ENCODE measurements around the gene SLC7A1. TPM values are rescaled to one million over a fixed set of nuclear protein-coding genes. Genes with fewer than 3 reads are reported as not detected.

SLC7A1 gene
- total RNA-seq, 1 experiment from 2014 or later: 84.5 TPM

DNA sequence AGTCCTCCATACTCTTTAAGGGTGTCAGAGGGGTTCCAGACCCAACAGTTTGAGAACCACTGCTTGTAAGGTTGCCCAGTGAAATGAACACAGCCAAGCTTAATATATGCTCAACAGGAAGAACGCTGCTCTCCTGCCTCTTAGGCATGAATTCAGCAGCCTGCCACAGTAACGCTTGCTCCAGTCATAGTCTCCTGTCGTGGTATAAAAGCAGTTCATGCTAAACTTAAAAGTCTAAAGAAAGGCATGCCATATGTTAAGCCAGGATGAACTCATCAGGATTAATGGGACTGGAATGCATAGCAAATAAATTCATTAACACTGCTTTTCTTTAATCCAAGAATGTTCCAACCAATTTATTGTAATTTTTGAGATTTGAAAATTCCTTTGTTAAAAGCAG, 38.7 kb downstream of the SLC7A1 start:
- TF ChIP-seq GRHL2 (CRISPR knock-in tag; IDR thresholded peaks at IDR 0.05; ENCODE audit: insufficient replicate concordance, severe bottlenecking): no peak
- TF ChIP-seq, protein P1, sequence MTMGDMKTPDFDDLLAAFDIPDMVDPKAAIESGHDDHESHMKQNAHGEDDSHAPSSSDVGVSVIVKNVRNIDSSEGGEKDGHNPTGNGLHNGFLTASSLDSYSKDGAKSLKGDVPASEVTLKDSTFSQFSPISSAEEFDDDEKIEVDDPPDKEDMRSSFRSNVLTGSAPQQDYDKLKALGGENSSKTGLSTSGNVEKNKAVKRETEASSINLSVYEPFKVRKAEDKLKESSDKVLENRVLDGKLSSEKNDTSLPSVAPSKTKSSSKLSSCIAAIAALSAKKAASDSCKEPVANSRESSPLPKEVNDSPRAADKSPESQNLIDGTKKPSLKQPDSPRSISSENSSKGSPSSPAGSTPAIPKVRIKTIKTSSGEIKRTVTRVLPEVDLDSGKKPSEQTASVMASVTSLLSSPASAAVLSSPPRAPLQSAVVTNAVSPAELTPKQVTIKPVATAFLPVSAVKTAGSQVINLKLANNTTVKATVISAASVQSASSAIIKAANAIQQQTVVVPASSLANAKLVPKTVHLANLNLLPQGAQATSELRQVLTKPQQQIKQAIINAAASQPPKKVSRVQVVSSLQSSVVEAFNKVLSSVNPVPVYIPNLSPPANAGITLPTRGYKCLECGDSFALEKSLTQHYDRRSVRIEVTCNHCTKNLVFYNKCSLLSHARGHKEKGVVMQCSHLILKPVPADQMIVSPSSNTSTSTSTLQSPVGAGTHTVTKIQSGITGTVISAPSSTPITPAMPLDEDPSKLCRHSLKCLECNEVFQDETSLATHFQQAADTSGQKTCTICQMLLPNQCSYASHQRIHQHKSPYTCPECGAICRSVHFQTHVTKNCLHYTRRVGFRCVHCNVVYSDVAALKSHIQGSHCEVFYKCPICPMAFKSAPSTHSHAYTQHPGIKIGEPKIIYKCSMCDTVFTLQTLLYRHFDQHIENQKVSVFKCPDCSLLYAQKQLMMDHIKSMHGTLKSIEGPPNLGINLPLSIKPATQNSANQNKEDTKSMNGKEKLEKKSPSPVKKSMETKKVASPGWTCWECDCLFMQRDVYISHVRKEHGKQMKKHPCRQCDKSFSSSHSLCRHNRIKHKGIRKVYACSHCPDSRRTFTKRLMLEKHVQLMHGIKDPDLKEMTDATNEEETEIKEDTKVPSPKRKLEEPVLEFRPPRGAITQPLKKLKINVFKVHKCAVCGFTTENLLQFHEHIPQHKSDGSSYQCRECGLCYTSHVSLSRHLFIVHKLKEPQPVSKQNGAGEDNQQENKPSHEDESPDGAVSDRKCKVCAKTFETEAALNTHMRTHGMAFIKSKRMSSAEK (CRISPR knock-in tag; IDR thresholded peaks at IDR 0.05; ENCODE audit: borderline replicate concordance): no peak
- TF ChIP-seq FOXJ3 (CRISPR knock-in tag; IDR thresholded peaks at IDR 0.05; ENCODE audit: borderline replicate concordance): no peak
- TF ChIP-seq JUN (CRISPR knock-in tag; IDR thresholded peaks at IDR 0.05): no peak
- no peak for TF ChIP-seq NFE2L1 (CRISPR knock-in tag; IDR thresholded peaks at IDR 0.05)
- Mint-ChIP-seq H3K27ac (no peak overlapping the region), H3K27me3 (ENCODE audit: low read depth) (no peaks in the 10 kb centered on the region), H3K36me3 (peaks cover 24% of the 10 kb centered on the region), H3K4me3 (no peak overlapping the region), H3K9me3 (no peaks in the 10 kb centered on the region), H3K4me1 (peaks cover 12% of the 10 kb centered on the region)
- ChIA-PET CTCF (no interaction called here), POLR2A (no interaction called here)
- no peak for DNase-seq (ENCODE audit: low spot score)
- no peak for ATAC-seq

DNA sequence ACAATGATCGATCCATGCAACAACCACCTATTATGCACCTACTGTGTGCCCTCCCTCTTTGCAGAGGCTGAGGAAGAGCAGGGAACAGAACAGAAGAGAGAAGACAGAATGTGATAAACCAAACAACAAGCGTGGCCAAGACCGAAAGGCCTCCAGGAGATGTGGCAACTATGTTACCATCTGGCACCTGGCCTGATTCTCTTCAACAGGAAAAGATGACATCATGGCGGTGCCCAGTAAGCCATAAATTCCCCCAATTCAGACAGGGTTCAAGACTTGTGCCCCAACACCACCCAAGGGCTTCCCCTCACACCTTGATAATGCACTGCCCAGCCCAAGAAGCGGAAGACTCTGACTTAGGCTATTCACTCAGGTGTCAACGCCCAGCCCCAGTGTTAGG, 44.3 kb downstream of the SLC7A1 start:
- CTCF ChIA-PET: no interaction called here
- POLR2A ChIA-PET: no interaction called here
- DNase-seq (ENCODE audit: low spot score): no peak
- Mint-ChIP-seq H3K4me3 (no peak overlapping the region), H3K27me3 (ENCODE audit: low read depth) (no peaks in the 10 kb centered on the region), H3K9me3 (no peaks in the 10 kb centered on the region), H3K27ac (no peak overlapping the region), H3K4me1 (peaks cover 24% of the 10 kb centered on the region), H3K36me3 (peaks cover 52% of the 10 kb centered on the region)
- ATAC-seq: no peak
- TF ChIP-seq NR2C2 (CRISPR knock-in tag; IDR thresholded peaks at IDR 0.05): no peak
- no peak for TF ChIP-seq NR1H2 (CRISPR knock-in tag; IDR thresholded peaks at IDR 0.05)
- TF ChIP-seq SMAD4 (CRISPR knock-in tag; IDR thresholded peaks at IDR 0.05): no peak
- no peak for TF ChIP-seq ZNF671 (CRISPR knock-in tag; IDR thresholded peaks at IDR 0.05)
- no peak for TF ChIP-seq SMAD3 (CRISPR knock-in tag; IDR thresholded peaks at IDR 0.05; ENCODE audit: borderline replicate concordance)
- no peak for TF ChIP-seq PRRX2 (CRISPR knock-in tag; IDR thresholded peaks at IDR 0.05)
- TF ChIP-seq, protein P2, sequence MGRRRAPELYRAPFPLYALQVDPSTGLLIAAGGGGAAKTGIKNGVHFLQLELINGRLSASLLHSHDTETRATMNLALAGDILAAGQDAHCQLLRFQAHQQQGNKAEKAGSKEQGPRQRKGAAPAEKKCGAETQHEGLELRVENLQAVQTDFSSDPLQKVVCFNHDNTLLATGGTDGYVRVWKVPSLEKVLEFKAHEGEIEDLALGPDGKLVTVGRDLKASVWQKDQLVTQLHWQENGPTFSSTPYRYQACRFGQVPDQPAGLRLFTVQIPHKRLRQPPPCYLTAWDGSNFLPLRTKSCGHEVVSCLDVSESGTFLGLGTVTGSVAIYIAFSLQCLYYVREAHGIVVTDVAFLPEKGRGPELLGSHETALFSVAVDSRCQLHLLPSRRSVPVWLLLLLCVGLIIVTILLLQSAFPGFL (CRISPR knock-in tag; IDR thresholded peaks at IDR 0.05; ENCODE audit: borderline replicate concordance): no peak
- no peak for TF ChIP-seq ESRRA (CRISPR knock-in tag; IDR thresholded peaks at IDR 0.05; ENCODE audit: borderline replicate concordance)
- TF ChIP-seq TEAD1 (CRISPR knock-in tag; IDR thresholded peaks at IDR 0.05): no peak
- no peak for TF ChIP-seq ETV6 (CRISPR knock-in tag; IDR thresholded peaks at IDR 0.05)
- TF ChIP-seq, protein P3, sequence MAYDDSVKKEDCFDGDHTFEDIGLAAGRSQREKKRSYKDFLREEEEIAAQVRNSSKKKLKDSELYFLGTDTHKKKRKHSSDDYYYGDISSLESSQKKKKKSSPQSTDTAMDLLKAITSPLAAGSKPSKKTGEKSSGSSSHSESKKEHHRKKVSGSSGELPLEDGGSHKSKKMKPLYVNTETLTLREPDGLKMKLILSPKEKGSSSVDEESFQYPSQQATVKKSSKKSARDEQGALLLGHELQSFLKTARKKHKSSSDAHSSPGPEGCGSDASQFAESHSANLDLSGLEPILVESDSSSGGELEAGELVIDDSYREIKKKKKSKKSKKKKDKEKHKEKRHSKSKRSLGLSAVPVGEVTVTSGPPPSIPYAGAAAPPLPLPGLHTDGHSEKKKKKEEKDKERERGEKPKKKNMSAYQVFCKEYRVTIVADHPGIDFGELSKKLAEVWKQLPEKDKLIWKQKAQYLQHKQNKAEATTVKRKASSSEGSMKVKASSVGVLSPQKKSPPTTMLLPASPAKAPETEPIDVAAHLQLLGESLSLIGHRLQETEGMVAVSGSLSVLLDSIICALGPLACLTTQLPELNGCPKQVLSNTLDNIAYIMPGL (CRISPR knock-in tag; IDR thresholded peaks at IDR 0.05): no peak
- TF ChIP-seq JUN (CRISPR knock-in tag; IDR thresholded peaks at IDR 0.05): no peak
- TF ChIP-seq CBFB (CRISPR knock-in tag; IDR thresholded peaks at IDR 0.05; ENCODE audit: low read depth): no peak
- TF ChIP-seq, protein P4, sequence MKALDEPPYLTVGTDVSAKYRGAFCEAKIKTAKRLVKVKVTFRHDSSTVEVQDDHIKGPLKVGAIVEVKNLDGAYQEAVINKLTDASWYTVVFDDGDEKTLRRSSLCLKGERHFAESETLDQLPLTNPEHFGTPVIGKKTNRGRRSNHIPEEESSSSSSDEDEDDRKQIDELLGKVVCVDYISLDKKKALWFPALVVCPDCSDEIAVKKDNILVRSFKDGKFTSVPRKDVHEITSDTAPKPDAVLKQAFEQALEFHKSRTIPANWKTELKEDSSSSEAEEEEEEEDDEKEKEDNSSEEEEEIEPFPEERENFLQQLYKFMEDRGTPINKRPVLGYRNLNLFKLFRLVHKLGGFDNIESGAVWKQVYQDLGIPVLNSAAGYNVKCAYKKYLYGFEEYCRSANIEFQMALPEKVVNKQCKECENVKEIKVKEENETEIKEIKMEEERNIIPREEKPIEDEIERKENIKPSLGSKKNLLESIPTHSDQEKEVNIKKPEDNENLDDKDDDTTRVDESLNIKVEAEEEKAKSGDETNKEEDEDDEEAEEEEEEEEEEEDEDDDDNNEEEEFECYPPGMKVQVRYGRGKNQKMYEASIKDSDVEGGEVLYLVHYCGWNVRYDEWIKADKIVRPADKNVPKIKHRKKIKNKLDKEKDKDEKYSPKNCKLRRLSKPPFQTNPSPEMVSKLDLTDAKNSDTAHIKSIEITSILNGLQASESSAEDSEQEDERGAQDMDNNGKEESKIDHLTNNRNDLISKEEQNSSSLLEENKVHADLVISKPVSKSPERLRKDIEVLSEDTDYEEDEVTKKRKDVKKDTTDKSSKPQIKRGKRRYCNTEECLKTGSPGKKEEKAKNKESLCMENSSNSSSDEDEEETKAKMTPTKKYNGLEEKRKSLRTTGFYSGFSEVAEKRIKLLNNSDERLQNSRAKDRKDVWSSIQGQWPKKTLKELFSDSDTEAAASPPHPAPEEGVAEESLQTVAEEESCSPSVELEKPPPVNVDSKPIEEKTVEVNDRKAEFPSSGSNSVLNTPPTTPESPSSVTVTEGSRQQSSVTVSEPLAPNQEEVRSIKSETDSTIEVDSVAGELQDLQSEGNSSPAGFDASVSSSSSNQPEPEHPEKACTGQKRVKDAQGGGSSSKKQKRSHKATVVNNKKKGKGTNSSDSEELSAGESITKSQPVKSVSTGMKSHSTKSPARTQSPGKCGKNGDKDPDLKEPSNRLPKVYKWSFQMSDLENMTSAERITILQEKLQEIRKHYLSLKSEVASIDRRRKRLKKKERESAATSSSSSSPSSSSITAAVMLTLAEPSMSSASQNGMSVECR (CRISPR knock-in tag; IDR thresholded peaks at IDR 0.05; ENCODE audit: borderline replicate concordance): no peak
- TF ChIP-seq ZNF232 (CRISPR knock-in tag; IDR thresholded peaks at IDR 0.05): no peak
- TF ChIP-seq, protein P5, sequence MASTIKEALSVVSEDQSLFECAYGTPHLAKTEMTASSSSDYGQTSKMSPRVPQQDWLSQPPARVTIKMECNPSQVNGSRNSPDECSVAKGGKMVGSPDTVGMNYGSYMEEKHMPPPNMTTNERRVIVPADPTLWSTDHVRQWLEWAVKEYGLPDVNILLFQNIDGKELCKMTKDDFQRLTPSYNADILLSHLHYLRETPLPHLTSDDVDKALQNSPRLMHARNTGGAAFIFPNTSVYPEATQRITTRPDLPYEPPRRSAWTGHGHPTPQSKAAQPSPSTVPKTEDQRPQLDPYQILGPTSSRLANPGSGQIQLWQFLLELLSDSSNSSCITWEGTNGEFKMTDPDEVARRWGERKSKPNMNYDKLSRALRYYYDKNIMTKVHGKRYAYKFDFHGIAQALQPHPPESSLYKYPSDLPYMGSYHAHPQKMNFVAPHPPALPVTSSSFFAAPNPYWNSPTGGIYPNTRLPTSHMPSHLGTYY (CRISPR knock-in tag; IDR thresholded peaks at IDR 0.05): no peak
- TF ChIP-seq SP1 (CRISPR knock-in tag; conservative IDR thresholded peaks at IDR 0.05): no peak
- TF ChIP-seq, protein P6, sequence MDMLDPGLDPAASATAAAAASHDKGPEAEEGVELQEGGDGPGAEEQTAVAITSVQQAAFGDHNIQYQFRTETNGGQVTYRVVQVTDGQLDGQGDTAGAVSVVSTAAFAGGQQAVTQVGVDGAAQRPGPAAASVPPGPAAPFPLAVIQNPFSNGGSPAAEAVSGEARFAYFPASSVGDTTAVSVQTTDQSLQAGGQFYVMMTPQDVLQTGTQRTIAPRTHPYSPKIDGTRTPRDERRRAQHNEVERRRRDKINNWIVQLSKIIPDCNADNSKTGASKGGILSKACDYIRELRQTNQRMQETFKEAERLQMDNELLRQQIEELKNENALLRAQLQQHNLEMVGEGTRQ (CRISPR knock-in tag; IDR thresholded peaks at IDR 0.05): no peak

All from WTC11 (cell line).